ENCODE measurements around the gene RDH12.

- no peak for TF ChIP-seq CTCF (IDR thresholded peaks at IDR 0.05; ENCODE audit: low read depth, low read length, poor library complexity, severe bottlenecking)
- TF ChIP-seq EZH2phosphoT487 (IDR thresholded peaks at IDR 0.05; ENCODE audit: borderline replicate concordance, low read length) = no peak
These were observed 66.5 kb downstream of the RDH12 start for GRCh38 chr14:67768219-67768618.

Measured in DOHH2 (cell line).